ENCODE results near the gene ELF5.

The ELF5 gene

GRCh38 chr11:34448223-34448994, 65.2 kb downstream of the ELF5 start:
- DNase-seq = no peak

GRCh38 chr11:34447044-34447443, 66.5 kb downstream of the ELF5 start:
- no peak for DNase-seq

- DNase-seq = no peak
Measured at GRCh38 chr11:34446386-34446785, 67.2 kb downstream of the ELF5 start.

DNA sequence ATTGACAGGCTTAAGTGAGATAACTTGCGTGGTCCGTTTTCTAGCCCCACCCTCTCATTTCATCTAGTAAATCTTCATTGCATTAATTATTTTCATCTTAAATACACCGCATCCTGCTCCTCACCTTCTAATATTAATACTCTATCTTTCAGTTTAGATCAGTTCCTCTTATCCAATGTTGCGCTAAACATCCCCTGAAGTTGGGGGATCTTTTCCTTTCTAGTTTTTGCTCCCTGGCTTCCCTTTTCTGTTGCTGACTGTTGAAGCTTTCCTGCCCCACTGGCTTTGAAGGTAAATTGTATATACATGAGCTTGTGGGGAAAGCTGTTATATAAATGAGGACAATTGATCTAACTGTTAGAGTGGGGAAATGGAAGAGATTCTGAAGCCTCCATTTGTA, 67.6 kb downstream of the ELF5 start:
- DNase-seq = no peak

DNA sequence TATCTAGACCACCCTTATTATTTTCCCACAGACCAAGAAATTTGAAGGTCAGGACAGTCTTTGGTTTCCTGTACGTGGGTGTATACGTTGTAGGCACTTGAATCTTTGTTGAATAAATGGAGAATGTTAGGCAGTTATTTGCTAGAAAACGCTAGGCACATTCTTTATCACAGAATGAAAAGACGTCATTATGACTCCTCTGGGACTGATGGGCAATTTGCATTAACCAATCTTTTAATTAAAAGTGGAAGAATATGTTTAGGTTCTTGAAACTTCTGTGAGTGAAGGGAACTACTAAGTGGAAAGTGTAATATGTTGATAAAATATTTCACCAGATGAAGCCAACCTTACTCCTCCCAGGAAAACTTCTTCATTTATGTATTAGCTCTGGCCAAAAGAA, 69.2 kb downstream of the ELF5 start:
- no peak for DNase-seq

- DNase-seq = no peak
Measured at GRCh38 chr11:34443136-34443535, 70.5 kb downstream of the ELF5 start.

GRCh38 chr11:34441814-34442213, 71.8 kb downstream of the ELF5 start:
- no peak for DNase-seq

DNA sequence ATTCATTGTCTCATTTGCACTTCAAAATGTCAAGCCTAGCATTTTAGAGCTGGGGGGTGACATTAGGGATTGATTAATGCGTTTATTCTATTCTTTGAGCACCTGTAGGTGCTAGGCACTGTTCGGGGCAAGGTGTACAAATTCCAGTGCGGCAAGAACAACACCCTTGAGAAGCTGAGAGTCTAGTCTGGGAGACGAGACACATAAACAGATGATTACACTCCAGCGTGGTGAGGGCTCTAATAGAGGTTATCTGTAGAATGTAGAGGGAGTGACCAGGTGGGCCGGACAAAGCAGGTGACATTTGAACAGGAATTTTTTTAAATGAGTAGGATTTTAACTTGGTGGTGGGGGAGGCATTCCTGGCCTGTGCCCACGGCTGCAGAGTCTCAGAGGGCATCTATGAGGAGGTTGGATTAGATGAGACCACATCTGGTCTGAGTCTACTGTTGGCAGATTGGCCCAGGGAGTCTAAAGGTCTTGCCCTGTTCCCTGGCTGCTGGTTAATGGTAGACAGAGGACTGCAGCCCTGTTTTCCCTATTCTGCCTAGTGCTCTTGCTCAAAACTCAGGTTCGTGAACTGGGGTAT, 73.9 kb downstream of the ELF5 start:
- DNase-seq = no peak

DNA sequence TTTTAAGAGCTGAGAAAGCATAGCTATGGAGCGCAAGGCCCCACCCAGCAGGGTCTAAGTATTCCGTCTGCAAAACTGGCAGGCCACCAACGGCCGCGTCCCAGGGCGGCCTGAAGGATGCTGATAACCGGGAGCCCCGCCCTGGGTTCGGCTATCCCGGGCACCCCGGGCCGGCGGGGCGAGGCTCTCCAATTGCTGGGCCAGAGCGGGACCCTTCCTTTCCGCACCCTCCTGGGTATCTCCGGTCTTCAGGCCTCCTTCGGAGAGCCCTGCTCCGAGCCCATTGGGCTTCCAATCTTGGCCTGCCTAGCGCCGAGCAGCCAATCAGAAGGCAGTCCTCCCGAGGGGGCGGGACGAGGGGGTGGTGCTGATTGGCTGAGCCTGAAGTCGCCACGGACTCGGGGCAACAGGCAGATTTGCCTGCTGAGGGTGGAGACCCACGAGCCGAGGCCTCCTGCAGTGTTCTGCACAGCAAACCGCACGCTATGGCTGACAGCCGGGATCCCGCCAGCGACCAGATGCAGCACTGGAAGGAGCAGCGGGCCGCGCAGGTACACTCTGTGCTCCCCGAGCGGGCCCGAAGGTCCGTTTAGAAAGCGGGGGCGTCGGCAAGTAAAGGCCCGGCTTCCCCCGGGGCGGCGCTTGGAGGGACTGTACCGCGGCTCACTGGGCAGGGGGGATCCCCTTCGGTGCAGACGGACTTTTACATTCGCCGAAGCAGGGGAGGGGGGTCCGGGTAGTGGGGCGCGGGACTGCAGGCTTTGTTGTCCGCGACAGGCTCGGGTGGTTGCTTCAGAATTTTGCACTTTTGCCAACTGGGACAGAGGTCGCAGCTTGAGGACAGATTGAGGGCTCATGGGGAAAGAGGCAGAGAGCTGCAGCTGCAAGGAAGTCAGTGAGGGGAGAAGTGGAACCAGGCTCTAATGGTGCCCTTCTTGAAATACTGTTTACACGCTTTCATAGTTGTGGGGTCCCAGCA, 74.8 kb downstream of the ELF5 start, which contains the start of gene CAT:
CAT (plus strand) TSS at position 406 of the 979 bp plus-strand sequence; CDS start at position 486, 80 bp downstream.
- DNase-seq = peak; percentile 95

DNA sequence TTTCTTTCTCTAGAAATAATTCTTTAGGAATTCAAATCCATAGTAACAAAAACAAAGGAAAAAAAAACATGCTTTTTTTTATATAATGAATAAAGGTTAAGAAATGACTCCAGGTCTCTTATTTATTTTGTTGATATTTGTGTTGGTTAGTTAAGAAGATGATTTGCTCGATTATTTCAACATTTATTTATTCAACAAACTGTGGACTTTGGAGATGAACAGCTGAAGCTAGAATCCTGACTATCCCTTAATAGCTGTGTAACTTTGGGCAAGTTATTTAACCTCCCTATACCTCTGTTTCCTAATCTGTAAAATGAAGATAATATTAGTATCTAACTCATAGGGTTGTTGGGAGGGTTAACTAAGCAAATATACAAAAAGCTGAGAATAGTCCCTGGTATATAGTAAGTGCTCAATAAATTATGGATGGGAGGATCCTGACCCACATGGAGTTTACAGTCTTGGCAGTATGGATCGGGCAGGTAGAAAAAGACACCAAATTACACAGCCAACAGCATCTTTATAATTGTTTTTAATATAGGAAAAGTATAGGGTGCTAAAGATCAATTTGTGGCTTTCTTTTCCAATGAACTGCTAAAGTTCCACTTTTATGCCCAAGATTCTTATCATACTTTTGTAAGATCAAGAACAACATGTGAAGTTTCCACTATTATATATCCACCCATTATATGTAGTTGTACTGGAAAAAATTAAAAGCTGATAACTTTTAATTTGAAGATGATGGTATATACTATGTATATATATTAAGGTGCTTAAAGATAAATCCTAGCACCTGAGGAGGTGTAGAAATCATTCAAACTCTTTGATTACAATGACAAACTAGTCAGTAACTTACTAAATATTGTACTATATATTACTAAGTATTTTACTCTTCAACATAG, 76.1 kb downstream of the ELF5 start:
- no peak for DNase-seq

DNA sequence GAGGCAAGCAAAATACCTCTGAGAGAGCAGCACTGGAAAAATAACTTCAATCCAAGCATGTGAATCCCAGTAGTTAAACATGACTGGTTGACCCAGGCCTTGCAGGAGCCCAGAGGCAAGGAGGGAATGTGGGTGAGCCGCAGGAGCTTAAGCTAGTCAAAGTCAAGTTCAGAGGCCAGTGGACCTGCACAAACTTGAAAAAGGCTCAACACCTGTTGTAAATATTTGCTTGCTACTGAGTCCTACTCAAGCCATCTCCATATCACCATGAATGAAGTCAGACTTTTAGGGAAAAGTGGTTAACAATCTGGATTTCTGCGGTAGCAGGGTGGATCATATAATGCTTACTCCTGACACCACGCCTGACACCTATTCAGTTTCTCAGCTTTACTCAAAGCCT, 79.7 kb downstream of the ELF5 start:
- DNase-seq = no peak

- DNase-seq = no peak
Measured at GRCh38 chr11:34432822-34433221, 80.8 kb downstream of the ELF5 start.

DNA sequence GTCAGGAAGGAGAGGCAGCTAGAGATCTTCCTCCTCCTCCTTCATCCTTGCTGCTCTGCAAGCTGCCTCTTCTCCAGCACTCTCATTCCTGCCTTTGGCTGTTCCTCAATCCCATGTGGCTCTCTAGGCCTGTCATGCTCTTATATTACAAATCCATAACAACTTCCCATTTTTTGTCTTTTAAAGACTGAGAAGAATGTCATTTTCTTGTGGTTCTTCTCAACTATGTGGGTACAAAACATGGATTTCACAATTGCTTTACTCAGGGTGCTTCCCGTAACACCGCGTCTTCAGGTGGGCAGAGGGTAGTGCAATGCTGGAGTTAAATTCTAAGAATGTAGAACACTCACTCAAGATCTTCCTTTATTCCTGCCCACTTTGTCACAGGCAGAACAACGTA, 81.6 kb downstream of the ELF5 start:
- DNase-seq = no peak

All from COR-L47 (cell line).